ENCODE data around the gene CAPN15. TPM values are rescaled to one million over a fixed set of nuclear protein-coding genes. Genes with fewer than 3 reads are reported as not detected.
"Not testable (repeated sequence)": the region's sequence is repeated elsewhere in the genome, so short reads cannot be mapped to it uniquely, and the experiment has no call there.

Gene CAPN15
- total and polyA plus RNA-seq, 9 of the 15 experiments (the other 6 are each of a cell fraction or from before 2014, with no cell fraction given) = 0.62 to 111 (median 14.2) TPM

GRCh38 chr16:478287-478686 is 49.2 kb upstream of the CAPN15 start:
- not testable (repeated sequence) for ATAC-seq

GRCh38 chr16:482468-483185 is 44.9 kb upstream of the CAPN15 start:
- Histone ChIP-seq H3K4me1 (replicated peaks in 1 of 2; ENCODE audit: control insufficient read depth in 2 of 2, insufficient read depth in 2 of 2, low read length in 2 of 2) (peaks cover 11 to 41% of the 10 kb centered on the region in 2 experiments; a peak in 4 of 5 replicates), H2AFZ (ENCODE audit: low read depth, low read length) (no peak overlapping the region), H3K9me3 (replicated peaks; ENCODE audit: control insufficient read depth, insufficient read depth, low read depth, low read length) (no peaks in the 10 kb centered on the region), H3K79me2 (ENCODE audit: control insufficient read depth, insufficient read depth, low read length) (no peaks in the 10 kb centered on the region), H3K36me3 (ENCODE audit: control insufficient read depth, insufficient read depth, low read length) (no peaks in the 10 kb centered on the region; the same call in 2 of the 3 replicates), H3K9me1 (ENCODE audit: control insufficient read depth, insufficient read depth, low read length) (no peaks in the 10 kb centered on the region), H4K20me1 (replicated peaks; ENCODE audit: control insufficient read depth, insufficient read depth, low read length) (peaks cover 7% of the 10 kb centered on the region; the same call in 1 of the 2 replicates), H3K27me3 (ENCODE audit: control insufficient read depth in 2 of 2, insufficient read depth in 2 of 2, low read length in 2 of 2) (no peaks in the 10 kb centered on the region), H3K27ac (ENCODE audit: extremely low read depth, low read depth, low read length) (no peak overlapping the region), H3K4me3 (no peak overlapping the region), H3K9ac (ENCODE audit: insufficient read depth in 1 of 2, low read depth in 2 of 2, low read length in 2 of 2) (peak overlapping the region in 1 of 2 experiments; percentile 8; a peak in 1 of 4 replicates), H3K4me2 (ENCODE audit: insufficient read depth, low read length) (no peak overlapping the region)
- in situ Hi-C loops (cut with MboI) (no loop called here), intact Hi-C loops (cut with micrococcal nuclease) (loop anchor here (10.0 kb wide), 2 partner anchors 58 to 88 kb away; partner anchors contain the start of genes NME4 and RAB11FIP3)
- ChIA-PET POLR2A (interaction anchor here (1.0 kb wide), 1 partner anchor 9 kb away, joined by 3 read pairs; no protein-coding TSS in a partner anchor), CTCF (ENCODE audit: low intra/inter-chr PET ratio) (no interaction called here)
- ATAC-seq = no peak
- BruUV-seq (replicated peaks) = no TSS peak
- no peak for DNase-seq (ENCODE audit: extremely low read depth in 1 of 4, low spot score in 3 of 4)
- no peak for FAIRE-seq
- TF ChIP-seq RNF2 (IDR thresholded peaks at IDR 0.05) (no peak), ZNF75A (CRISPR knock-in tag; IDR thresholded peaks at IDR 0.05) (no peak), CBX2 (IDR thresholded peaks at IDR 0.05; ENCODE audit: insufficient read depth, low read length, poor library complexity, severe bottlenecking) (no peak), SMC3 (conservative IDR thresholded peaks at IDR 0.05; ENCODE audit: insufficient read depth, low read depth, low read length) (no peak), ZFP1 (CRISPR knock-in tag; IDR thresholded peaks at IDR 0.05) (no peak)
- WGBS (ENCODE audit: insufficient coverage, low coverage, missing lambda C conversion rate) = 86% methylated on average over 22 of the region's 31 CpGs

More at GRCh38 chr16:478287-478686, 49.2 kb upstream of the CAPN15 start:
- H4K20me1 ChIP-seq (replicated peaks; ENCODE audit: control insufficient read depth, insufficient read depth, low read length); FAIRE-seq; H3K9ac ChIP-seq (ENCODE audit: insufficient read depth in 1 of 2, low read depth in 2 of 2, low read length in 2 of 2); CTCF ChIA-PET (ENCODE audit: low intra/inter-chr PET ratio); H3K27ac ChIP-seq (ENCODE audit: extremely low read depth, low read depth, low read length); H3K27me3 ChIP-seq (ENCODE audit: control insufficient read depth in 2 of 2, insufficient read depth in 2 of 2, low read length in 2 of 2); BruUV-seq (replicated peaks); DNase-seq (ENCODE audit: extremely low read depth in 1 of 4, low spot score in 3 of 4); H3K36me3 ChIP-seq (ENCODE audit: control insufficient read depth, insufficient read depth, low read length); intact Hi-C loops (cut with micrococcal nuclease); H3K9me3 ChIP-seq (replicated peaks; ENCODE audit: control insufficient read depth, insufficient read depth, low read depth, low read length); H3K4me2 ChIP-seq (ENCODE audit: insufficient read depth, low read length); in situ Hi-C loops (cut with MboI); H3K79me2 ChIP-seq (ENCODE audit: control insufficient read depth, insufficient read depth, low read length); H3K9me1 ChIP-seq (ENCODE audit: control insufficient read depth, insufficient read depth, low read length); H3K4me3 ChIP-seq; H2AFZ ChIP-seq (ENCODE audit: low read depth, low read length): not testable (repeated sequence)
- 74% methylated on average over 6 of the region's 10 CpGs for WGBS (ENCODE audit: insufficient coverage, low coverage, missing lambda C conversion rate)
- peaks cover 3 to 22% of the 10 kb centered on the region in 2 experiments; a peak in 4 of 5 replicates for H3K4me1 ChIP-seq (replicated peaks in 1 of 2; ENCODE audit: control insufficient read depth in 2 of 2, insufficient read depth in 2 of 2, low read length in 2 of 2)
- POLR2A ChIA-PET = interaction anchor here (0.5 kb wide), 2 partner anchors 21 to 89 kb away, joined by 3 to 4 read pairs; no protein-coding TSS in a partner anchor

All from K562 (cell line).